ENCODE results near the gene RNF17.
"Not testable (repeated sequence)": the region's sequence is repeated elsewhere in the genome, so short reads cannot be mapped to it uniquely, and the experiment has no call there.

DNA sequence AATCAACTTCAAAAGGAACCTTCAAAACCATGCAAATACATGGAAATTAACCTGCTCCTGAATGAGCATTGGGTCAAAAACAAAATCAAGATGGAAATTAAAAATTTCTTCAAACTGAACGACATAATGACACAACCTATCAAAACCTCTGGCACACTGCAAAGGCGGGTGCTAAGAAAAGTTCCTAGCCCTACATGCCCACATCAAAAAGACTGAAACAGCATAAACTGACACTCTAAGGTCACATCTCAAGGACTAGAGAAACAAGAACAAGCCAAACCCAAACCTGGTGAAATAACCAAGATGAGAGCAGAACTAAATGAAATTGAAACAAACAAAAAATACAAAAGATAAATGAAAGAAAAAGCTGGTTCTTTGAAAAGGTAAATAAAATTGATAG, 73.6 kb downstream of the RNF17 start:
- TF ChIP-seq POLR2AphosphoS5 (IDR thresholded peaks at IDR 0.05; ENCODE audit: insufficient read depth in 1 of 2, low read depth in 1 of 2): not testable (repeated sequence)
- TF ChIP-seq, protein P1, sequence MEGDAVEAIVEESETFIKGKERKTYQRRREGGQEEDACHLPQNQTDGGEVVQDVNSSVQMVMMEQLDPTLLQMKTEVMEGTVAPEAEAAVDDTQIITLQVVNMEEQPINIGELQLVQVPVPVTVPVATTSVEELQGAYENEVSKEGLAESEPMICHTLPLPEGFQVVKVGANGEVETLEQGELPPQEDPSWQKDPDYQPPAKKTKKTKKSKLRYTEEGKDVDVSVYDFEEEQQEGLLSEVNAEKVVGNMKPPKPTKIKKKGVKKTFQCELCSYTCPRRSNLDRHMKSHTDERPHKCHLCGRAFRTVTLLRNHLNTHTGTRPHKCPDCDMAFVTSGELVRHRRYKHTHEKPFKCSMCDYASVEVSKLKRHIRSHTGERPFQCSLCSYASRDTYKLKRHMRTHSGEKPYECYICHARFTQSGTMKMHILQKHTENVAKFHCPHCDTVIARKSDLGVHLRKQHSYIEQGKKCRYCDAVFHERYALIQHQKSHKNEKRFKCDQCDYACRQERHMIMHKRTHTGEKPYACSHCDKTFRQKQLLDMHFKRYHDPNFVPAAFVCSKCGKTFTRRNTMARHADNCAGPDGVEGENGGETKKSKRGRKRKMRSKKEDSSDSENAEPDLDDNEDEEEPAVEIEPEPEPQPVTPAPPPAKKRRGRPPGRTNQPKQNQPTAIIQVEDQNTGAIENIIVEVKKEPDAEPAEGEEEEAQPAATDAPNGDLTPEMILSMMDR (IDR thresholded peaks at IDR 0.05): not testable (repeated sequence)

Measured in vagina (tissue), 2 donors.